GM19239 (cell line): Measurements from ENCODE around the gene UGGT1.
"Not testable (repeated sequence)": the region's sequence is repeated elsewhere in the genome, so short reads cannot be mapped to it uniquely, and the experiment has no call there.

ENCODE experiments used
- DNase-seq: peaks from one replicate; pipeline ENCODE4 v3.0.0; 2011; ENCODE audit warnings: low spot score; ENCODE audit not compliant: insufficient read length
- FAIRE-seq: peaks from 2 replicates; lab custom pipeline; 2011; peaks lifted over from hg19 to GRCh38; lab: Jason Lieb, UNC

UGGT1 gene

DNA sequence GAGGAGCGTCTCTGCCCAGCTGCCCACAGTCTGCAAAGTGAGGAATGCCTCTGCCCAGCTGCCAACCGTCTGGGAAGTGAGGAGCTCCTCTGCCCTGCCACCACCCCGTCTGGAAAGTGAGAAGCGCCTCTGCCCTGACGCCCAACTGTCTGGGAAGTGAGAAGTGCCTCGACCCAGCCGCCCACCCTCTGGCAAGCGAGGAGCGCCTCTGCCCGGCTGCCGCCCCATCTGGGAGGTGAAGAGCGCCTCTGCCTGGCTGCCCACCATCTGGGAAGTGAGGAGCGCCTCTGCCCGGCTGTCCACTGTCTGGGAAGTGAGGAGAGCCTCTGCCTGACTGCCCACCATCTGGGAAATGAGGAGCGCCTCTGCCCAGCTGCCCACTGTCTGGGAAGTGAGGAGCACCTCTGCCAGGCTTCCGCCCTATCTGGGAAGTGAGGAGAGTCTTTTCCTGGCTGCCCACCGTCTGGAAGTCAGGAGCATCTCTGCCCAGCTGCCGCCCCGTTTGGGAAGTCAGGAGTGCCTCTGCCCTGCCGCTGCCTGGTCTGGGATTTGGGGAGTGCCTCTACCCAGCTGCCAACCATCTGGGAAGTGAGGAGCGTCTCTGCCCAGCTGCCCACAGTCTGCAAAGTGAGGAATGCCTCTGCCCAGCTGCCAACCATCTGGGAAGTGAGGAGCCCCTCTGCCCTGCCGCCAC is 117.8 kb downstream of the UGGT1 start:
- not testable (repeated sequence) for DNase-seq, FAIRE-seq

DNA sequence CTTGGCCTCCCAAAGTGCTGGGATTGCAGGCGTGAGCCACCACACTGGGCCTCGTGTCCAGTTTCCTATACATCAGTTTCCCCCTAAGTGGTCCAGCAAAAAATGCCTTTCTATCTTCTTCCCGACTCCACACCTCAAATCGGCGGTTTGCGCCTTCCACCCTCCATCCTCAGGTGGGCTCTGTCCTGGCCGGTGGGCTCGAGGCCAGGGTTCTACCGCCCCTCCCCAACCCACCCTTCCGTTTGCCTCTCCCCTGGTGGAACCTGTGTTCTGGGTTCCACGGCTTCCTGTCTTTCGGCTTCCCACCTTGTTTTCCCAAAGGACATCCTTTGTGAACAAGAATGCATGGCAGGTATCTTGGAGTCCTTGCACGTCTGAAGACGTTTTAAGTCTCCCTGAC is 123.3 kb downstream of the UGGT1 start:
- FAIRE-seq (no peak), DNase-seq (no peak)

DNA sequence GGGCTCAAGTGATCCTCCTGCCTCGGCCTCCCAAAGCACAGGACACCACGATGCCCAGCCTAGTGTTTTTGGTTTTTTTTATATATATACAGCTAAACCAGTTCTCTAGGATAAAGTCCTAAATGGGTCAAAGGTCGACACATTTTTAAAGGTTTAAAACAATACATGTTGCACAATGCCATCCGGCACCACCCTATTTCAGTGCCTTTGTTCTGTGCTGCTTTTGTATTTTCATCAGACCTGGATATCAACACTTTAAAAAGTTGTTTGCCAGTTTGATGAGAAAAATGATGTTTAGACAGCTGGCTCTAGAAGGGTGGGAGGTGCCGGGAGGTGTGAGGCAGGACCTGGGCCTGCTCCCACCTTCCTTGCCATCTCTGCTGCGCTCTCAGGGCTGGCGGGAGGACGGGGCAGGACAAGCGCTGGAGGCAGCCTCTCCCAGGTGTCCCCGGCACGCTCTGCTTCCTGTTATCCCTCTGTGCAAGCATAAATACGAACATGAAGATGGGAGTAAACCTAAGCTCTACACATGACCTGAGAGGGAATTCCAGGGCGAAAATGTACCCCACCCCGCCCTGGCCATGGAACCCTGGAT is 124.0 kb downstream of the UGGT1 start:
- no peak for FAIRE-seq
- no peak for DNase-seq

DNA sequence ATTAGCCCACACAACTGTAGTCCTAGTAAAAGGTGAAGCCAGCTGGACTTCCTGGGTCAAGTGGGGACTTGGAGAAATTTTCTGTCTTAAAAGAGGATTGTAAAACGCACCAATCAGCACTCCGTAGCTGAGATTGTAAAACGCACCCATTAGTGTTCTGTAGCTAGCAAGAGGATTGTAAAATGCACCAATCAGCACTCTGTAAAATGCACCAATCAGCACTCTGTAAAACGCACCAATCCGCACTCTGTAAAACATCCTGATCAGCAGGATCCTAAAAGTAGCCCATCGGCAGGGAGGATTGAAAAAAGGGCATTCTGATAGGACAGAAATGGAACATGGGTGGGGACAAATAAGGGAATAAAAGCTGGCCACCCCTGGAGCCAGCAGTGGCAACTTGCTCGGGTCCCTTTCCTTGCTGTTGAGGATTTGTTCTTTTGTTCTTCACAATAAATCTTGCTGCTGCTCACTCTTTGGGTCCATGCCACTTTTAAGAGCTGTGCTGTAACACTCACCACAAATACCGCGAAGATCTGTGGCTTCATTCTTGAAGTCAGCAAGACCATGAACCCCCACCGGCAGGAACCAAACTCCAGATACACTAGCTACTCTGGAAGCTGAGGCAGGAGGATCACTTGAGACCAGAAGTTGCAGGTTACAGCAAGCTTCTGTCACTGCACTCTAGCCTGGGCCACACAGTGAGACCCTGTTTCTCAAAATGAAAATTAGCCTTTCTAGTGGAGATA is 125.1 kb downstream of the UGGT1 start:
- no peak for FAIRE-seq
- DNase-seq, result no peak

DNA sequence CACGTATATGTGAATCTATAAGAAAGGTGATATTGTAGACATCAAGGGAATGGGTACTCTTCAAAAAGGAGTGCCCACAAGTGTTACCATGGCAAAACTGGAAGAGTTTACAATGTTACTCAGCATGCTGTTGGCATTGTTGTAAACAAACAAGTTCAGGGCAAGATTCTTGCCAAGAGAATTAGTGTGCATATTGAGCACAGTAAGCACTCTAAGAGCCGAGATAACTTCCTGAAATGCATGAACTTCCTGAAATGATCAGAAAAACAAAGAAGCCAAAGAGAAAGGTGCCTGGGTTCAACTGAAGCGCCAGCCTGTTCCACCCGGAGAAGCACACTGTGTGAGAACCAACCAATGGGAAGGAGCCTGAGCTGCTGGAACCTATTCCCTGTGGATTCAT is 126.7 kb downstream of the UGGT1 start:
- DNase-seq (no peak), FAIRE-seq (no peak)

DNA sequence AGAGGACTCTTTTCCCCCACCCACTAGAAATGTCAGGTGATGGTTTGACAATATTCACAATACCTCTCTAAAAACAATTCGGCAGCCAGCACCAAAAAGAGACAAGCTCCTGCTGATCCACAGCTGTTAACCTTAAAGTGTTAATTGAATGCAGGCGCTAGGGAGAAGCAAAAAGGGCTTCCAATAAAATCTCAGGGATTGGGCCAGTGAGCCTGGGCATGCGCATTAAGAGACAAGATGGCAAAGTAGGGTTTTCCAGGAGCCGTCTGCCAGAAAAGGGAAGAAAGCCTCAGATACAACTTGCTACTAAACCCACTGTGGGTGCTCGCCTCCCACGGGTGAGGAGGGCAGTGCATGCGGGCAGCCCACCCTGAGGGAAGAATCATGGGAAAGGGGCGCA is 128.9 kb downstream of the UGGT1 start:
- FAIRE-seq, result no peak
- no peak for DNase-seq

DNA sequence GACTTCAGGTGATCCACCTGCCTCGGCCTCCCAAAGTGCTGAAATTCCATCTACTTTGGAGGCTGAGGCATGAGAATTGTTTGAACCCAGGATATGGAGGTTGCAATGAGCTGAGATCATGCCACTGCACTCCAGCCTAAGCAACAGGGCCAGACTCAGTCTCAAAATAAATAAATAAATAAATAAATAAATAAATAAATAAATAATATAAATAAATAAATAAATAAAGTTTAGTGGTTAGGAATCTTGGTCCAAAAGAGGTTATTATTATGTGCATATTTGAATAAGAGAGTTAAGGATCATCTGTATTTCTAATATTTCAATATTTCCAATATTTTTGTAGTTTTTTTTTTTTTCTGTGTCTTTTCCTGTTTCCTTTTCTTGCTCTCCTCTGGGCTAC is 136.9 kb downstream of the UGGT1 start:
- no peak for FAIRE-seq
- DNase-seq, result no peak

DNA sequence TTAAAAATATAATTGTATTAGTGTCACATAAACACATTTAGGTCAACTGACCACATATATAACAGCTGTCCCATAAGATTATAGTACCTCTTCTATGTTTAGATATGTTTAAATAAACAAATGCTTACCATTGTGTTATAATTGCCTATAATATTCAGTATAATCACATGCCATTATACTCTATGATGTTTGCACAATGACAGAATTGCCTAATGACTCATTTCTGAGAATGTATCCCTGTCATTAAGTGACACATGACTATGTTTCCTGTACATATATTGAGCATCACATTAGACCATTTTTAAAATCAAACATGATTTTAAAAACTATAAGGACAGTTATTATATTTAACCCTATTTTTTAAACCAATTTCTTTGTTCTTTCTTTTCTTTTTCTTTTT is 137.9 kb downstream of the UGGT1 start:
- no peak for FAIRE-seq
- no peak for DNase-seq

DNA sequence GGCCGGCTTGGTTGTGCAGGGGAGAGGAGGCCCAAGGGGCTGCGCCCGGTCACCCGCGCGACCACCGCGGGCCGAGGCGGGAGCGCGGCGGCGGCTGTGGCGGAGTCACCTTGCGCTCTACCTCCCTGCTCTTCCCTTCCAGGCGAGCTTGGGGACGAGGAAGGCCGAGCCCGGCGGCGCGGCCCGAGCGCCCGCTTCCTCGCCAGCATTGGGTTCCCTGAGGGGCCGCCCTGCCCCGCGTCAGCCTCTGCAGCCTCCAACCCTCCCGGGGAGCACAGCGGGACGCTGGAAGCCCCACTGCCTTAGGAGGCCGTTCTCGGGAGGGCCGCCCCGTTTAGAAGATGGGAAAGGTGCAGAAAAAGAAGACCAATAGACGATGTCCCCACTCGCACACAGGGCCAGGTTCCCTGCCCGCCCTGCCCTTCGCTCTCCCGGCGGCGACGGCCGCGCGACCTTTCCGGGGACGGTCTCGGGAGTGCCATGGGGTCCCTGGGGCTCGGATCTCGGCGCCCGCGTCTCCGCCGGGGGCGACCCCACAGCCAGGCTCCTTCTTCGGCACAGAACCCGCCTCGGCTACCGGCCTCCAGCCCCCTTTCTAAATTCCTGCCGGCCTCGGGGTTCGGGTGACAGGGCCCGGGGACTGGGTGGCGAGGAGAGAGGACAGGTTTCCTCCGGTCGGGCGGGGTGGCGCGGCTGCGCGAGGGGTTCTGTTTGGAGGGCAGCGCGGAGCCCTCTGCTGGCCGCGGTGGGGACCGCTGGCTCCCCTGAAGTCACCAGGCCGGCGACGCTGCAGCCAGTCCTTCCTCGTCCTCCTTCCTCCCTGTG is 142.2 kb downstream of the UGGT1 start:
- FAIRE-seq (peak; percentile 94), DNase-seq (peak; percentile 97)

DNA sequence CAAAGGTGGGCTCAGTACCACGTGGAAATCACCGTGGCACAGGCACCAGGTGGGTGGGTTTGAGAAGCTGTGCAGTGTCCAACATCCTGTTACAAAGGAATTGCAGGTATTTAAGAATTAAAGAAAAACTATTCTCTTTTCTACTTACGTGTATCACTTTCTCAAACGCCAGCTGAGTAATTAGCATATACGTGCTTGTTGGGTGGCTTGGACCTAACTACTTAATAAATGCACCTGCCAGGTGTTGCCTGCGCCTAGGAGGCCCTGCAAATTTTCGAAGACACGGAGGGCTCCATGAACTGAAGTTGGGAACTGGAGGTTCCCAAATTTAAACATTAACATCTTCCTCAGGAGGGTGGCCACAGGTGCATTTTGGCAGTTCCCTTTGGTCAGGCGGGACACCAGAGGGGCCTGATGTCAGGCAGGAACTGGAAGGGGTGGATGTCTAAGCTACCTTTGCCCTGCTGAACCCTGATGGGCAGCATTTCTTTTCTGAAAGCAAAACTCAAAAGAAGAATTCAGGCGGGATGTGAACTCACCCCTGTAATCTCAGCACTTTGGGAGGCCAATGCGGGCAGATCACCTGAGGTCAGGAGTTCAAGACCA is 142.9 kb downstream of the UGGT1 start:
- DNase-seq (no peak), FAIRE-seq (no peak)

DNA sequence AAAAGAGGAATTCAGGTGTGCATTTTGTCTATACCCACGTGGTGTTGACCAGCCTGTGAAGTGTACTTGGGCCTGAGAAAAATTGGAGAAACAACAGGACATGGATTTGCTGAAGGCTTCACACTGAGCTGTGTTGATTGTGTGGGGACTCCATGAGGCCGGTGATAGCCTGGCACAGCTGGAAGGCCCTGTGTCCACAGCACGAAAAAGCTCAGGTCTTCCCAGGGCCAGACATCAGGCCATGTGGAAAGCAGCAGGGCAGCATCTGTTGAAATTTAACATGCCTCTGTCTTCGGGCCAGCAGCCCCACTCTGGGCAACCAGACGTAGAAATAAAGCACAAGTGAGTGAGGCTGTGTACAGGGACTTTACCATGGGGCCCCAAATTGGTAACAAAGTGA is 143.6 kb downstream of the UGGT1 start:
- no peak for FAIRE-seq
- DNase-seq, result no peak

DNA sequence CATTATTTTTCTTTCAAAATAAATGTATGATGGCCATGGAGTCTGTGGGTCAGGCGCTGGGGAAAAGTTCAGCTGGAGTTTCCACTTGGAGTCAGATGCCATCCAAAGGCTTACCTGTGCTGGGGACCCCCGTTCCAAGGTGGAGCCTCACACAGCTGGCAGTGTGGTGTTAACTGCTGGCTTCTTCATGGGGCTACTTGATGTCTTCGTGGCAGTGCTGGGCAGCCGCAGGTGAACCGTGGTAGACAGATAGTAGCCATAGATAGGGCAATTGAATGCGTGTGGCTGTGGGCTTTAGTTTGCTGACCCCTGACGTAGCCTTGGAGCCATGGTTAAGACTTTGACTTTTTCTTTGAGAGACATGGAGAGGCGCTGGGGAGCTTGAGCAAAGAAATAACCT is 144.6 kb downstream of the UGGT1 start:
- FAIRE-seq (no peak), DNase-seq (no peak)

DNA sequence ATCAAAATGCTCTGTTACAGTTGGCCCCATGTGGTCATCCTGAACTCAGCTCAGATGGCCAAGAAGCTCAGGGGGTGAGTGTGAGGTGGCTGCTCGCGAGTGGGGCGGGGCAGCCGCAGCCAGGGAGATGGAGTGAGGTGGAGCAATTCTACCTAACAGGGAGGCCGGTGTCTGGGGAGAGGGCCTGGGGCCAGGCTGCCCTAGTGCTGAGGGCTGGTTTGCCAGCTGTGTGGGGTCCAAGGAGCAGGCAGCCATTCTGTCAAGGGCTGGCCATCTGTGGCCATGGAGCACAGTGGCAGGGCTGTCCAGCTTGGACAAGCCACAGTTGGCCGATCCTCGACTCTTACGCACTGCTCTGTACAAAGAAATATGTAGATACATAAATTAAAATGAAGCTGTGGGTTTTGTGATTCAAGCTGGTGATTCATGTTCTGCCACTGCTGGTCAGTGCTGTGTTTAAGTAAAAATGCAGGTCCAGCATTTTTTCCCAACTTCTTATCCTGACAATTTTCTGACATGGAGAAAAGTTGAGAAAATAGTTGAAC is 145.6 kb downstream of the UGGT1 start:
- DNase-seq (no peak), FAIRE-seq (no peak)

DNA sequence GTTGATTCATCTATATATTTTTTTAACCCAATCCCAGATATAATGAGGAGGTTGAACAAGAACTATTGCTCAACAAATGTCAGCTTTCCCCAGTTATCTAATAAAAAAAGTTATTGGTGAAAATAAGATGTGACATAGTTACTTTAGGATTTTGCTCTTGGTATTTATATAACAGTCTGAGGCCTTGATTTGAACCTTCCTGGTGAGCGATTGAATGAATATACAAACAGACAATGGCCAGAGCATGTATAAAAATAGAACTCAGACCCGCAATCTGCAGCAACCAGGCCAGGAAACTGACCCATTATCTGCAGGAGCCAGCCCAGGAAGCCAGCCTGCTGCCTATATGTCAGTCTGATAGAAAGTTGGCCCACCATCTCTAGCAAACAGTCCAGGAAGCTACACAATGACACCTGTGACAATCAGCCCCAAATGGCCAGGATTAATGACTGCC is 146.1 kb downstream of the UGGT1 start:
- DNase-seq (no peak), FAIRE-seq (no peak)

DNA sequence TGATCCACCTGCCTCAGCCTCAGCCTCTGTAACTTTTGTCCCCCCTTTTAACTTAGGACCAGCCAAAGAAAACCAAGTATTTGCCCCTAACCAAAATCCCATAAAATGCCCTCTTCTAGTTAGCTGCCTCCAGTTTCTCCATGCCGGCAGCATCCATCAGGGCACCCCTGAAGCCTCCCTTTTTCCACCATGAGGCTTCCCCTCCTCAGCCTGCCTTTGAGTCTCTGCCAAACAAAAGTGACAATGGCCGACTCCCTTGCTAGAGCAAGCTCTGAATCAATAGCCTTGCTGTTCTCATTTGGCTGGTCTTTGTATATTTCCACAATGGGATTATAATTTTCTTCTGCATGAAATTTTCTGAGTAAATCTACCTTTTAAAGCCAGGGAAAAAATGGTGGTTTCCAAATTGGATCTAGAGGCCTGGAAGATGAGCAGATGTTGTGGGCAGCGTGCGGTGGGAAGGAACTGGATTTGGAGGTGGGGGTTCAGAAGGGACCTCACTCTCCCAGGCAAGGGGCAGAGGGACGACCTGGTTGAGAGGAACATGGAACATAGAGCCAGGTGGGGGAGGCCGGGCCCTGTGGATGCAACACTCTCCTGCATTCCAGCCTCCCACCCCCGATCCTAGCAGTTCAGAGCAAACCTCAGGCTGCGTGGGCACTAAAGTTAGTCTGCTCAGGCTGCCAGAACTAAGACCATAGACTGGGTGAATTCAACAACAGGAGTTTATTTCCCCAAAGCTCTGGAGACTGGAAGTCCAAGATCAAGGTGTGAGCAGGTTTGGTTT is 147.1 kb downstream of the UGGT1 start:
- FAIRE-seq, result no peak
- DNase-seq, result no peak

DNA sequence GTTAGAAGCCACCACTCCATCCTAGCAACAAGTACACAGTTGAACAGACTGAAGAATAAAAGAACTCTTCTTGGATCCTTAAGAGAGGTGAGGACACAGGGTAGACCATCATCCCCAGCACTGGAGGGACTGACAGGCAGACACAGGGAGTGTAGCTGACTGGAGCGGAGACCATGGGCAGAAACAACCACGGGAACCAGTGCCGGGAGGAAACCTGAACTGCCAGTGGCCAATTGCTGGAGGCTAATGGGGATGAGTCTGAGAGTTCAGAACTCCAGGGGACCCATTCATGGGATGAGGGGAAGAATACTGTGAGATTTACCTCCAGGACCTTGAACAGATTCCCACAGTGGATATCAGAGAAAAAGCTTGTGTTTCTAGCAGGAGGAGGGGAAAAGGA is 150.9 kb downstream of the UGGT1 start:
- no peak for DNase-seq
- FAIRE-seq, result no peak
